GM19372 (cell line): Measurements from ENCODE around the gene RBAK.
"Not testable (repeated sequence)": the region's sequence is repeated elsewhere in the genome, so short reads cannot be mapped to it uniquely, and the experiment has no call there.

Source experiments
- ATAC-seq: cut with Tn5 transposase; IDR thresholded peaks from one replicate; pipeline ENCODE4 v1.9.1; 2021; ENCODE audit warnings: mild to moderate bottlenecking, low read depth, moderate library complexity; ENCODE audit not compliant: unreplicated experiment

RBAK gene

GRCh38 chr7:5045558-5046396 lies at the start of gene RBAK:
Gene RBAK (plus strand): TSS chr7:5045860. CDS start chr7:5048077, 2,217 bp downstream.
- ATAC-seq, result peak; percentile 99

GRCh38 chr7:4996696-4997222 lies 48.9 kb upstream of the RBAK start:
- no peak for ATAC-seq

GRCh38 chr7:4998244-4998643 lies 47.4 kb upstream of the RBAK start:
- no peak for ATAC-seq

GRCh38 chr7:4998910-4999309 lies 46.8 kb upstream of the RBAK start:
- ATAC-seq, result no peak

- no peak for ATAC-seq
These were observed 46.2 kb upstream of the RBAK start for GRCh38 chr7:4999369-4999950.

GRCh38 chr7:5001003-5001402 lies 44.7 kb upstream of the RBAK start:
- no peak for ATAC-seq

- ATAC-seq, result no peak
These were observed 43.7 kb upstream of the RBAK start for GRCh38 chr7:5001911-5002310.

GRCh38 chr7:5005066-5005465 lies 40.6 kb upstream of the RBAK start:
- no peak for ATAC-seq

GRCh38 chr7:5012985-5013384 lies 32.7 kb upstream of the RBAK start:
- ATAC-seq, result no peak

- not testable (repeated sequence) for ATAC-seq
These were observed 29.7 kb upstream of the RBAK start for GRCh38 chr7:5015936-5016335.

GRCh38 chr7:5017626-5018025 lies 28.0 kb upstream of the RBAK start:
- not testable (repeated sequence) for ATAC-seq

GRCh38 chr7:5020098-5020497 lies 25.6 kb upstream of the RBAK start:
- ATAC-seq, result no peak

- ATAC-seq, result not testable (repeated sequence)
These were observed 24.6 kb upstream of the RBAK start for GRCh38 chr7:5020976-5021550.

GRCh38 chr7:5023626-5024025 lies 22.0 kb upstream of the RBAK start:
- ATAC-seq, result not testable (repeated sequence)

GRCh38 chr7:5027796-5028410 lies 17.8 kb upstream of the RBAK start:
- not testable (repeated sequence) for ATAC-seq

- ATAC-seq, result not testable (repeated sequence)
These were observed 12.5 kb upstream of the RBAK start for GRCh38 chr7:5033186-5033585.

- ATAC-seq, result no peak
These were observed 10.4 kb upstream of the RBAK start for GRCh38 chr7:5035276-5035675.

GRCh38 chr7:5036446-5036845 lies 9.2 kb upstream of the RBAK start:
- no peak for ATAC-seq

- ATAC-seq, result no peak
These were observed 4.6 kb upstream of the RBAK start for GRCh38 chr7:5041047-5041446.

- ATAC-seq, result no peak
These were observed 2.0 kb upstream of the RBAK start for GRCh38 chr7:5043661-5044060.

- ATAC-seq, result not testable (repeated sequence)
These were observed 705 bp downstream of the RBAK start for GRCh38 chr7:5046397-5046732.
